ENCODE results near the gene SLC8A1. TPM values are rescaled to one million over a fixed set of nuclear protein-coding genes. Genes with fewer than 3 reads are reported as not detected.

SLC8A1 gene
- total and polyA plus RNA-seq, 8 donors: 0.31 to 105 (median 14.0) TPM

DNA sequence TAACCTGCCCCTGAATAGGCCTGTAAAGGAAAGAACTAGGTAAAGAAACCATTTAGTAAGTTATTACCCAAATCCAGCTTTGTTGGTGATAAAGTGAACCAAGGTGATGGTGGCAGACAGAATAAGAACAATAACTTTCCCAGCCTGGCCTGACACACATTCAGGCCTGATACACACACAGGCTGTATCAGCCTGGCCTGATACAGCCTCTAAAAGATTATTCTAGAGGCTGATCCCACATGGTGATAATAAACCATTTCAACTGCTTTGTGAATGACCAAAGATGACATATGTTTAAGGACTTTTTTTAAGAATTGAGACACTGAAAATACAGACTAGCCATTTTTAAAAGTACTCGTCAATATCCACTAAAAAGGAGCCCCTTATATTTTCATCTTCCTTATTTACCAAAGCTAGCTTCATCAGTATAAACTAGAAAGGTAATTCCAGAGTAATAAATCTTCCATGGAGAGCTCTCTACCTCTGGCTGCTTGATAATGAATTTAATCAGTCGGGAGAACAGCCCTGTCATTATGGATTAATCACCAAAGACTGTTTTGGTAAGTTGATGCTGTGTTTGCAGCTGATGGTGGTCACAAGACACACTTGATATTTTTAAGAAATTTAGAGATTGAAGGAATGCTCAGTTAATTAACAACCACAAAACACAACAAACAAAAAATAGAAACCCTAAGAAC lies 77.2 kb downstream of the SLC8A1 start:
- H3K4me3 ChIP-seq: no peak overlapping the region
- TF ChIP-seq POLR2A (IDR thresholded peaks at IDR 0.05) (no peak), POLR2AphosphoS5 (IDR thresholded peaks at IDR 0.05) (no peak), EP300 (IDR thresholded peaks at IDR 0.05) (no peak)
- TF ChIP-seq, protein P1, sequence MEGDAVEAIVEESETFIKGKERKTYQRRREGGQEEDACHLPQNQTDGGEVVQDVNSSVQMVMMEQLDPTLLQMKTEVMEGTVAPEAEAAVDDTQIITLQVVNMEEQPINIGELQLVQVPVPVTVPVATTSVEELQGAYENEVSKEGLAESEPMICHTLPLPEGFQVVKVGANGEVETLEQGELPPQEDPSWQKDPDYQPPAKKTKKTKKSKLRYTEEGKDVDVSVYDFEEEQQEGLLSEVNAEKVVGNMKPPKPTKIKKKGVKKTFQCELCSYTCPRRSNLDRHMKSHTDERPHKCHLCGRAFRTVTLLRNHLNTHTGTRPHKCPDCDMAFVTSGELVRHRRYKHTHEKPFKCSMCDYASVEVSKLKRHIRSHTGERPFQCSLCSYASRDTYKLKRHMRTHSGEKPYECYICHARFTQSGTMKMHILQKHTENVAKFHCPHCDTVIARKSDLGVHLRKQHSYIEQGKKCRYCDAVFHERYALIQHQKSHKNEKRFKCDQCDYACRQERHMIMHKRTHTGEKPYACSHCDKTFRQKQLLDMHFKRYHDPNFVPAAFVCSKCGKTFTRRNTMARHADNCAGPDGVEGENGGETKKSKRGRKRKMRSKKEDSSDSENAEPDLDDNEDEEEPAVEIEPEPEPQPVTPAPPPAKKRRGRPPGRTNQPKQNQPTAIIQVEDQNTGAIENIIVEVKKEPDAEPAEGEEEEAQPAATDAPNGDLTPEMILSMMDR (IDR thresholded peaks at IDR 0.05): no peak
- peaks cover 0 to 15% (median 5%) of the 10 kb centered on the region in 4 donors for H3K4me1 ChIP-seq
- 62 to 75% (median 70%) methylated on average over 2 of the region's 2 CpGs for WGBS, 5 donors
- H3K27ac ChIP-seq: no peak overlapping the region
- H3K27me3 ChIP-seq: no peaks in the 10 kb centered on the region
- no peaks in the 10 kb centered on the region for H3K9me3 ChIP-seq
- no peaks in the 10 kb centered on the region for H3K36me3 ChIP-seq
- intact Hi-C loops (cut with DNase I; ENCODE audit: low total_unique reads): no loop called here
- no peak for DNase-seq

DNA sequence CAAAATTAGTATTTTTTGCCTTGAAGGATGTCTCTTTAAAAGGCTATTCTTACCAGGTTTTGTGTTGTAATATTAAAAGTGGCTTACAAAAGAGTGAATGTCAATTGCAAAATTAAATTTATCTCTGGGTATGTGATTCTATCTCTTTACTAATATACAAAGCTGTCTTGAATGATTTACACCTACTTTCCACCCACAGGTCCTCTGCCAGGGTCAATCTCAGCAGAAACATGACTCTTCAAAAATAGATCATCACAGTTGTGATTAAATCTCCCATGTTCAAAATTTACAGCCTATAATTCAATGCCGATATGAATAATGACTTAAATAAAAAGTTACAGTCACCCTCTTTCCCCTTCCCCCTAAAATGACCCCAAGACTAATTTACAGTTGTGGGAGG lies 78.8 kb downstream of the SLC8A1 start:
- Histone ChIP-seq H3K36me3 (no peaks in the 10 kb centered on the region), H3K4me1 (peaks cover 0 to 15% (median 5%) of the 10 kb centered on the region in 4 donors), H3K27ac (peak overlapping the region in 1 of 5 donors; percentile 67), H3K27me3 (no peaks in the 10 kb centered on the region), H3K9me3 (no peaks in the 10 kb centered on the region), H3K4me3 (no peak overlapping the region)
- 85 to 96% (median 95%) methylated on average over 1 of the region's 1 CpG for WGBS, 5 donors
- TF ChIP-seq POLR2AphosphoS5 (IDR thresholded peaks at IDR 0.05) (no peak), POLR2A (IDR thresholded peaks at IDR 0.05) (no peak), EP300 (IDR thresholded peaks at IDR 0.05) (no peak)
- TF ChIP-seq, protein P1 (IDR thresholded peaks at IDR 0.05): no peak
- DNase-seq: no peak
- intact Hi-C loops (cut with DNase I; ENCODE audit: low total_unique reads): no loop called here

DNA sequence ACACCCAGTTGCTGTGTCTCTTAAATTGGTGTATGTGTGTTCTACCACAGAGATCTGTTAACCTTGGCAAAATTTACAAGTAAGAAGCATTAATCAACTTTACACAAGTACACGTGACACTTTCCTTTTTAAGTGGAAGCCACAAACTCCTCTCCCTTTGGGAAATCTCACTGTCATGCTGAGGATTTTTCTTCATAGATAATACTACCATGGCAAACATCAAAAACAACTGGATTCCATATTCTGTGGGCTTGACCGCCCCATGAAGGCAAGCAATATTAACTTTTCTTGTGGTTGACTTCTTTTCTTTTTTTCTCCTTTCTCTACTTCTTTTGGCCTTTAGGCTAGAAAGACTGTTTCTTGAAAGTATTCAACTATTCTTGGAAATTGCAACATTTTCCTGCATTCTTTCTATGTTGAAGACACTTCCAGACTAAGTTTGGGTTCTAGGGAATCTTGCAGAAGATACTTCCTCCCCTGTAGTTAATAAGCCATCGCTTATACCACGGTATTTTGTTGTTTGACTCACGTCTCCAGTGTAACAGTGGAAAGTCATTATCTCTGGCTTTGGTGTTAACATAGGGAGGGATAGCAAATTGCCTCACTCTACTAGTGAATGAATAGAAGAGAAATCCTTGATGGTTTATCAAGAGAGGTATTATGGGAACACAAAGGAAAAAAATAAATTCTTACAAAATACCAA lies 79.5 kb downstream of the SLC8A1 start:
- peak overlapping the region in 4 of 5 donors; percentile 25 to 67 (median 57) for H3K27ac ChIP-seq
- peak in 1 of 2 donors; percentile 20 for DNase-seq
- H3K9me3 ChIP-seq: no peaks in the 10 kb centered on the region
- H3K36me3 ChIP-seq: no peaks in the 10 kb centered on the region
- H3K4me1 ChIP-seq: peaks cover 0 to 15% (median 5%) of the 10 kb centered on the region in 4 donors
- no peak overlapping the region for H3K4me3 ChIP-seq
- intact Hi-C loops (cut with DNase I; ENCODE audit: low total_unique reads): no loop called here
- H3K27me3 ChIP-seq: no peaks in the 10 kb centered on the region
- TF ChIP-seq, protein P1 (IDR thresholded peaks at IDR 0.05): no peak
- WGBS, 5 donors: 58 to 69% (median 65%) methylated on average over 5 of the region's 5 CpGs

DNA sequence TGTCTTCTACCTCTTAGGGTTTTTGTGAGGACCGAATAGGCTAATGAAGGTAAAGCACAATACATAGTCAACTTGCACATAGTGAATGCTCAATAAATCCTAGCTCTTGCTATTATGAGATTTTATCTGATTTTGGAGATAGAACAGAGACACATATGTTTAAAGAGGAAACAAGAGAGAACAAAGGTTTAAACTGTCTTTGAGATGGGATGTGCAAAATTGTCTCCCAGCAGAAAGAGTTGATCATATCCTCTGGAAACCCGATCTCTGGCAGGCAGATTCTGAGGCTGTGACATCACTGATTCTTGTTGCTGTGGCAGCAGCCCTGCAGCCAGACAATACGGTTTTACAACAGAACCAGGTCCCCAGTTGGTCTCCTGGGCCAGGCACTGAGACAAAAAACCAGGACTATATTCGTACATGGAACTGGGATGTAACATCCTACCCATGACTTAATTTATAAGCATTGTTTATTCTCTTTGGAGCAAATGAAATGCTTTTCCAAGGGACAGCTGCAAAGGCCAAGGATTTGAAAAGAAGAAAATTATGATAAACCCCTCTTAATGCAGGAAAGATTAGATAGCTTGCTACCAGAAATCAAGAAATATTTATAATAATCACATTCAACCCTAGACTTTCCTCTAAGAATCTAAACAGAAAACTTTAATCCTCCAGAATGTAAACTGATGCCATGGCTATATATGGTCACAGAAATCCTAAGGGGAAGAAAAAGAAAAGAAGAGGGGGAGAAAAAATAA lies 80.2 kb downstream of the SLC8A1 start:
- H3K36me3 ChIP-seq: no peaks in the 10 kb centered on the region
- H3K4me1 ChIP-seq: peaks cover 0 to 15% (median 5%) of the 10 kb centered on the region in 4 donors
- no peak for TF ChIP-seq POLR2AphosphoS5 (IDR thresholded peaks at IDR 0.05)
- TF ChIP-seq POLR2A (IDR thresholded peaks at IDR 0.05): no peak
- no peak for TF ChIP-seq EP300 (IDR thresholded peaks at IDR 0.05)
- TF ChIP-seq, protein P1 (IDR thresholded peaks at IDR 0.05): no peak
- no peaks in the 10 kb centered on the region for H3K9me3 ChIP-seq
- intact Hi-C loops (cut with DNase I; ENCODE audit: low total_unique reads): no loop called here
- no peak overlapping the region for H3K4me3 ChIP-seq
- H3K27ac ChIP-seq: peak overlapping the region in 4 of 5 donors; percentile 25 to 67 (median 57)
- no peaks in the 10 kb centered on the region for H3K27me3 ChIP-seq
- 48 to 56% (median 53%) methylated on average over 4 of the region's 4 CpGs for WGBS, 5 donors
- peak in 1 of 2 donors; percentile 83 for DNase-seq
